BE2C (cell line): ENCODE results near the gene MAGI2.

Source experiments
- DNase-seq: peaks from one replicate; pipeline ENCODE4 v3.0.0-alpha.2; 2020
- H3K27me3 ChIP-seq: fragments of 250-450 bp; sonication (Bioruptor Pico); 2 replicates; pipeline ENCODE4 v1.5.1; 2020; ENCODE audit warnings: mild to moderate bottlenecking
- H3K36me3 ChIP-seq: fragments of 250-450 bp; sonication (Bioruptor Pico); 2 replicates; pipeline ENCODE4 v1.5.1; 2020; ENCODE audit warnings: mild to moderate bottlenecking
- H3K4me1 ChIP-seq: fragments of 250-450 bp; sonication (Bioruptor Pico); 2 replicates; pipeline ENCODE4 v1.5.1; 2020
- H3K4me3 ChIP-seq: 2 replicates; pipeline ENCODE4 v1.5.1; 2011; ENCODE audit warnings: low read depth, low read length
- H3K9me3 ChIP-seq: fragments of 250-450 bp; sonication (Bioruptor Pico); 2 replicates; pipeline ENCODE4 v1.5.1; 2020
- TF ChIP-seq, protein P1 (sequence below): IDR thresholded peaks from 2 replicates; pipeline ENCODE4 v1.5.1; 2012; ENCODE audit warnings: mild to moderate bottlenecking, low read depth, low read length

MAGI2 gene

DNA sequence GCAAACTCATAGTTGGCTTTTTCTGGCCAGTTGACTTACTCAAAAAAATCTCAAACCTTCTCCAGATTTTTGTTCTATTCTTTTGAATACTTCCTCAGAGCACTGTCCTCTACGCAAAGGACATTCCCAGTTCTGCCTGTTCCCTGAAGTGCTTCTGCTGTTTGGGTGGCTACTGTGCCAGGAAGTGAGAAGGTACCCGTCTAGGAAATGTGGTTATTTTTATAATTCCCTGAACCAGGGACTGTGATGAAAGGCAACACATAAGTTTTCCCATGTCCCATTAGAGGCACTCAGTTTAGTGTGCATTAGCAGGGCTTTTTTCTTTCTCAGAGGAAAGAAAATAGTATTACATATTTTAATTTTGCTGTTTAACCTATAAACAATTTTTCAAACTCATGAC is 1284.6 kb downstream of the MAGI2 start:
- DNase-seq, result no peak
- H3K36me3 ChIP-seq, result no peaks in the 10 kb centered on the region
- TF ChIP-seq, protein P1, sequence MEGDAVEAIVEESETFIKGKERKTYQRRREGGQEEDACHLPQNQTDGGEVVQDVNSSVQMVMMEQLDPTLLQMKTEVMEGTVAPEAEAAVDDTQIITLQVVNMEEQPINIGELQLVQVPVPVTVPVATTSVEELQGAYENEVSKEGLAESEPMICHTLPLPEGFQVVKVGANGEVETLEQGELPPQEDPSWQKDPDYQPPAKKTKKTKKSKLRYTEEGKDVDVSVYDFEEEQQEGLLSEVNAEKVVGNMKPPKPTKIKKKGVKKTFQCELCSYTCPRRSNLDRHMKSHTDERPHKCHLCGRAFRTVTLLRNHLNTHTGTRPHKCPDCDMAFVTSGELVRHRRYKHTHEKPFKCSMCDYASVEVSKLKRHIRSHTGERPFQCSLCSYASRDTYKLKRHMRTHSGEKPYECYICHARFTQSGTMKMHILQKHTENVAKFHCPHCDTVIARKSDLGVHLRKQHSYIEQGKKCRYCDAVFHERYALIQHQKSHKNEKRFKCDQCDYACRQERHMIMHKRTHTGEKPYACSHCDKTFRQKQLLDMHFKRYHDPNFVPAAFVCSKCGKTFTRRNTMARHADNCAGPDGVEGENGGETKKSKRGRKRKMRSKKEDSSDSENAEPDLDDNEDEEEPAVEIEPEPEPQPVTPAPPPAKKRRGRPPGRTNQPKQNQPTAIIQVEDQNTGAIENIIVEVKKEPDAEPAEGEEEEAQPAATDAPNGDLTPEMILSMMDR, result no peak
- H3K4me1 ChIP-seq, result peaks cover 7% of the 10 kb centered on the region
- no peak overlapping the region for H3K4me3 ChIP-seq
- H3K27me3 ChIP-seq, result no peaks in the 10 kb centered on the region
- H3K9me3 ChIP-seq, result no peaks in the 10 kb centered on the region

- peaks cover 7% of the 10 kb centered on the region for H3K4me1 ChIP-seq
- no peaks in the 10 kb centered on the region for H3K27me3 ChIP-seq
- no peaks in the 10 kb centered on the region for H3K9me3 ChIP-seq
- TF ChIP-seq, protein P1, result no peak
- no peaks in the 10 kb centered on the region for H3K36me3 ChIP-seq
- no peak overlapping the region for H3K4me3 ChIP-seq
- DNase-seq, result no peak
These were observed 1285.6 kb downstream of the MAGI2 start for GRCh38 chr7:78167860-78168259.

DNA sequence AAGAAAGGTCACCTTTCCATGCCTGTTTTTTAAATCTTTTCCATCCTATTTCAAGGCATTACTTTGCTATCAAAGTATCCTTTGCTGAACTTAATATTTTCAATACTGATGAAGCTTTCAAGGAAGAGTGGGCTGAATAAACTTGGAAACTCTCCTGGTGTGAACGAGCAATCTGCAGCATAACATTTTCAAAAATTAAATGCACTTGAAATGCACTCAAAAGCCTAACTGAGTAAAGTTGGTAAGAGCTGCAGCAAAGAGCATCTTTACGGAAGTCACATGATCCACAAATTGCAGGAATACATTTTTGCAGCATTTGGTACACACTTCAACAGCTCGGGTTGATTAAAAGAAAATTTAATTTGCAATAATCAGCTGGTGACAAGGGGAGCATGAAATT is 1287.6 kb downstream of the MAGI2 start:
- no peaks in the 10 kb centered on the region for H3K36me3 ChIP-seq
- no peak for DNase-seq
- no peaks in the 10 kb centered on the region for H3K9me3 ChIP-seq
- TF ChIP-seq, protein P1, result no peak
- H3K4me3 ChIP-seq, result no peak overlapping the region
- H3K4me1 ChIP-seq, result peaks cover 7% of the 10 kb centered on the region
- no peaks in the 10 kb centered on the region for H3K27me3 ChIP-seq

- TF ChIP-seq, protein P1, result no peak
- Histone ChIP-seq H3K27me3 (no peaks in the 10 kb centered on the region), H3K9me3 (no peaks in the 10 kb centered on the region), H3K36me3 (no peaks in the 10 kb centered on the region), H3K4me1 (peaks cover 7% of the 10 kb centered on the region), H3K4me3 (no peak overlapping the region)
- DNase-seq, result no peak
These were observed 1288.0 kb downstream of the MAGI2 start for GRCh38 chr7:78165454-78165853.

DNA sequence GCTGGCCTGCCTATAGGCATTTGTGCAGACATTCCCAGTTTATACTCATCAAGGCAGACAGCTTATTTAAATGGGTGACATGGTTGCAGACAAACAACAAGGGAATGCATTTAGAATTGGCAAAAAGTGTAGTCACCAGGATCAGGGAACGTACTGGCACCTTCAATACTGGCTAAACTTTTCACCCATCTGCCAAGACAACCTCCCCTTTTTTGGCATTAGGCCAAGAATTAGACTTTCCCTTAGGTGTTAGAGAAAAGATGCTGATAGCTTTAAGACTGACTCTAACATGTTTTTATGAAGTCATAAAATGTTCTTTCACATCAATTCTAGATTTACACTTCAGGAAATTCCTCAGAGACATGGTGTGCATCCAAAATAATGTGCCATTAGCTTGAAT is 1289.0 kb downstream of the MAGI2 start:
- H3K4me3 ChIP-seq, result no peak overlapping the region
- DNase-seq, result no peak
- no peaks in the 10 kb centered on the region for H3K27me3 ChIP-seq
- TF ChIP-seq, protein P1, result no peak
- H3K9me3 ChIP-seq, result no peaks in the 10 kb centered on the region
- H3K36me3 ChIP-seq, result no peaks in the 10 kb centered on the region
- peaks cover 7% of the 10 kb centered on the region for H3K4me1 ChIP-seq

DNA sequence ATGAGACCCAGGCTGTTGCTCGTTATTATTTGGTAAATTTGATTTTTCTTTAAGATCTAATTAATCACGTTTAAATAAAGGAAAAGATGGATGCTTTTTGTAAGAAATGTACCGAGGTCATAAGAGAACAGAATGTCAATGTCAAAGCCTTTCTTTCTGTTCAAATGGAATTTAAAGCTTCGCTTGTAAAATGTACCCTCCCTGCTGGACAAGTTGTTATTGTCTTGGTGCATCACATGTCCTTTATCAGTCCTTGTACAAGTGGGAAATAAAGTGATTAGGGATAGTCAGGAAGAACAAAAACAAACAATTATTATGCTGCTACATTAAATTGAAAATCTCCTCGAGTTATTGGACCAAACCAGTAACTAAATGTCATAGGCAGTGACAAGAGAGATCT is 1291.7 kb downstream of the MAGI2 start:
- peaks cover 7% of the 10 kb centered on the region for H3K4me1 ChIP-seq
- TF ChIP-seq, protein P1, result no peak
- H3K4me3 ChIP-seq, result no peak overlapping the region
- no peaks in the 10 kb centered on the region for H3K36me3 ChIP-seq
- no peak for DNase-seq
- H3K9me3 ChIP-seq, result no peaks in the 10 kb centered on the region
- H3K27me3 ChIP-seq, result no peaks in the 10 kb centered on the region
